KG1 (cell line): ENCODE measurements around the gene IL25.
"Not testable (repeated sequence)": the region's sequence is repeated elsewhere in the genome, so short reads cannot be mapped to it uniquely, and the experiment has no call there.

ENCODE experiments used
- DNase-seq: peaks from one replicate; lab custom pipeline; 2025; lab: John Stamatoyannopoulos, UW

The IL25 gene

GRCh38 chr14:23409475-23409874 is 36.9 kb downstream of the IL25 start:
- no peak for DNase-seq

DNA sequence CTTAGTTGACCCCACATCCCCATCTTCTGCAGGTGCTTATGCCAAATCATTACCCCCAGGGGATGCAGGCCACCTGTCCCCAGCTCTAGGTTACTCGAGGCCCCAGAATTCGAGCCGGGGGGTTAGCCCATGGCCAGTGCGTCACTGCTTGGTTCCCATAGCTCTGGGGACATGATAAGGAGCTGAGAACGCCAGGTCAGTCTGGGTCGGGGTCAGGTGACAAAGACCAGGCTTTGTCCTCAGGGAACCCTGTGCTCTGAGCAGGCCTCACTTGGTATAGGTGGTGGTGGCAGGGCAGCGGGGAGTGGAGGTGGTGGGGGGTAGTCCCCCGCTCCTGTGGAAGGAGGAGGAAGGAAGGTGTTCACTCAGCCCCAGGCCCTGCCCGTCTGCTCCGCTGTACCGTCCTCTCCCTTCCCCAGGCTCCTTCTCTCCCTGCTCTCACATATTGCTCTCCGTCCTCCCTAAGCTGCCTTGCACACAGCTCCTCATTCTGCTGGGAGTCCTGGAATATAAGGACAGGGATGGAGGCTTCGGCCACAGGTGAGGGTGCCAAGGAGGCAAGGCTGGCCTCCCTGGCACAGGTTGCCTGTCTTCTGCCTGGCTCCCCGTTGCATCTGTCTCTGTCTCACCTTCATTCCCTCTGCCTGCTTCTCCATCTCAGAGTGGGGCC is 37.5 kb downstream of the IL25 start:
- DNase-seq, result no peak

GRCh38 chr14:23411563-23412525 is 39.2 kb downstream of the IL25 start:
- no peak for DNase-seq

DNA sequence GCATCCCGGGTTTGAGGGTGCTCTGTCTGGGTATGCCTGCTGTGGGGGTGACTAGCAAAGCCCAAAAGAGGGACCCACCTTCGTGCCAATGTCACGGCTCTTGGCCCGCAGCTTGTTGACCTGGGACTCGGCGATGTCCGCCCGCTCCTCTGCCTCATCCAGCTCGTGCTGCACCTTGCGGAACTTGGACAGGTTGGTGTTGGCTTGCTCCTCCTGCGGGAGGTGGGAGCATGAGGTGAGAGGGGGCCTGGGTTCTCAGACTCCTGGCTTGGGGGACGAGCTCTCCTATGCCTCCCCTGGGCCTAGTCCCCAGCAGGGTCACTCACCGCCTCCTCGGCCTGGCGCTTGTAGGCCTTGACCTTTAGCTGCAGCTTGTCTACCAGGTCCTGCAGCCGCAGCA is 41.1 kb downstream of the IL25 start:
- DNase-seq, result no peak

DNA sequence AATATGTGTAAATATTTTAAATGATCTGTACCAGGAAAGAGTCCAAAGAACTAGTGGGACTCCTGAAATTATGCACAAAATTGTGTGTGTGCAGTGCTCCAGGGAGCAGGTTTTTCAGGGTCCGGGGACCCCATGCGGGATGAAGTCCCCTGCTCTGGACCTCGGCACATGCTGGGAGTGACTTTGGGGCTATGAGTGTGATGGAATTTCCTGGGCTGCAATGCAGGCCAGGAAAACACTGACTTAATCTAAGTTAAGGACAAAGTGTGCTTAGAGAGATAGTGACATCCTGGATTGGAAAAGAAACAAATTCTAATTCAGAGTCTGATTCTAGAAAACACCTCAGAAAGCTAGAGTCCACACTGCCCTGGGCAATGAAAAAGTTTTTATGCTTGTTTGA is 41.6 kb downstream of the IL25 start:
- no peak for DNase-seq

GRCh38 chr14:23414906-23415820 is 42.6 kb downstream of the IL25 start:
- no peak for DNase-seq

DNA sequence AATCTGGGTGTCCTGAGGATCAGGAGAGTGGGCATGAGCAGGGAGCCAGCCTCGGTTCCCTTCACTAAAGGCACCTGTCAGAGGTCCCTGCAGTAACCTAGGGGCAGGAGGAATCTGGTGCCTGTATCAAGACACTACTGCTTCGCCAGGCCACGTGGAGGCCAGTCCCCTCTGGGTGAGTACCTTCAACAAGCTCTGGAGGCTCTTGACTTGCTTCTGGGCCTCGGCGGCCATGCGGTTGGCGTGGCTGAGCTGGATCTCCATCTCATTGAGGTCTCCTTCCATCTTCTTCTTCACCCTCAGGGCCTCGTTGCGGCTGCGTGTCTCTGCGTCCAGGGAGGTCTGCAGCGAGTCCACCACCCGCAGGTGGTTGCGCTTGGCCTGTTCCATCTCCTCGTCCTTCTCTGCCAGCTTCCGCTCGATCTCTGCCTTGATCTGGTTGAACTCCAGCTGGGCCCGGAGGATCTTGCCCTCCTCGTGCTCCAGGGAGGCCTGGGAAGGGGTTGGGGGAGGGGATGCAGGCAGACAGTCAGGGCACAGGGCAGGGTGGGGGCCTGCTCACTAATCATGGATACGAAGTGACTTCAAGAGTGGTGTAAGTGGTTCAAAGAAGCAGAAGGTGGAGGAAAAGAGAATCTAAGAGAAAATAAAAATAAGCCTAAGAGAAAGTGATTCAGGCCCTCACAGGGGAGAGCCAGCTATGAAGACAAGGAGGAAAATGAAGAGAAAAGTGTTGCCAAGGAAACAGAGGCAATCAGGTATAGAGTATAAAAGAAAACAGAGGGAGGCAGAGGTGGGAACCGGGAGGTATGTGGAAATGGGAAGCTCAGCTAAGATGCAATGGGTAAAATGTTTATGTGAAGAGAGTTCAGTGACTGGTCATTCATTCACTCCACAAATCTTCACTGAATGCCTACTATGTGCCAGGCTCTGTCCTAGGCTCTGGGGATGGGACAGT is 43.5 kb downstream of the IL25 start:
- DNase-seq, result no peak

DNA sequence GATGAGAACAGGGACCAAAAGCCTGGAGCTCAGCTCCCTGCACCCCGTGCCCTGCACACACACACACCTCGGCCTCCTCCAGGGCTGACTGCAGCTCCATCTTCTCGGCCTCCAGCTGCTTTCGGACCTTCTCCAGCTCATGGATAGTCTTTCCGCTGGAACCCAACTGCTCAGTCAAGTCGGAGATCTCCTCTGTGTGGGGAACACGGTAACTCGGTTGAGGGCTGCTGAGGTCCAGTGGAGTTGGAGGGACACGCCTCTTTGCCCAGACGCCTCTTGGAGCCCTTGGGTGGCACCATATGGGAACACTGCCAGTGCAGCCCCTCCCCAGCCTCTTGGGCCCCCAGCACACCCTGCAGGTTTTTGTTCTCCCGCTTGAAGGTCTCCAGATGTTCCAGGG is 44.2 kb downstream of the IL25 start:
- no peak for DNase-seq

DNA sequence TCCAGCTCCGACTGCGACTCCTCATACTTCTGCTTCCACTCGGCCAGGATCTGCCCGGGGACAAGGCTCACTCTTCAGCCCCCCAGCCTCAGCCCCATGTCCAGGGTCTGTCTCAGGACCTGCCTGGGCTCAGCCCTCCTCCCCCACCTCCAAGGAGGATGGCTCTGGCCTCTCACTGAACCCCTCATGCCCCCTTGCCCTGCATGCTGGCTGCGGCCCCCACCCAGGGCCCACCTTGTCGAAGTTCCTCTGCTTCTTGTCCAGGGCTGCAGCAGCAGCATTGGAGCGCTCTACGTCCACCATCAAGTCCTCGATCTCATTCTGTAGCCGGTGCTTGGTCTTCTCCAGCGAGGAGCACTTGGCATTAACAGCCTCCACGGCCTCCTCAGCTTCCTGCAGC is 44.7 kb downstream of the IL25 start:
- not testable (repeated sequence) for DNase-seq

DNA sequence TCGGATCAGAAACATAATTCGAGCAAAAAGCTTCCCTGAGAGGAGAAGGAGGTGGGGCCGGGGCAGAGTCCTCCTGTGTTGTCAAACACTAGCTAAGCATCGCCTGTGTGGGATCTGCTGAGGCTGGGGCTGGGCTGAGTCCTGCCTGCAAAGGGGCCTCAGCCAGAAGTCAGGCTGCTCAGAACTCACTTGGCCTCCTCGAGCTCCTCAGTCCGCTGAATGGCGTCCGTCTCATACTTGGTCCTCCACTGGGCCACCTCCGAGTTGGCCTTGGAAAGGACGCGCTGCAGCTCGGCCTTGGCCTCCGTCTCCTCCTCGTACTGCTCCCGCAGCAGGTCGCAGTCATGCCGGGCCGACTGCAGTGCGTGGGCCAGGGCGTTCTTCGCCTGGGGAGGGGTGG is 45.4 kb downstream of the IL25 start:
- no peak for DNase-seq

DNA sequence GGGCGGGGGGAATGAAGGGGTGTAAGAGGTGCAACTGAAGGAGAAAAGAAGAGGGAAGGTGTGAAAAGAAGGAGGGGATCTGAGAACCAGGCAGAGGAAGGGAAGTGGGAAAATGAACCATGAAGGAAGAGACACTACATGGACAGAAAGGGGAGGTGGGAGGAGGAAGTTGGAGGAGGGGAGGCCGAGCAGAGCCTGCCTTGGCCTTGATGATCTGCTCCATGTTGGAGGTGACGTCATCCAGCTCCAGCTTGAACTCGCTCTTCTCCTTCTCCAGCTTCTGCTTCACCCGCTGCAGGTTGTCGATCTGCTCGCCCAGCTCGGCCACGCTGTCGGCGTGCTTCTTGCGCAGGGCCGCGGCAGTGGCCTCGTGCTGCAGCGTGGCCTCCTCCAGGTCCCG is 47.0 kb downstream of the IL25 start:
- not testable (repeated sequence) for DNase-seq

- DNase-seq, result no peak
Observed at GRCh38 chr14:23421594-23421993, 49.0 kb downstream of the IL25 start.

- DNase-seq, result no peak
Observed at GRCh38 chr14:23423657-23424056, 51.0 kb downstream of the IL25 start.

GRCh38 chr14:23425169-23425568 is 52.6 kb downstream of the IL25 start:
- DNase-seq, result no peak

DNA sequence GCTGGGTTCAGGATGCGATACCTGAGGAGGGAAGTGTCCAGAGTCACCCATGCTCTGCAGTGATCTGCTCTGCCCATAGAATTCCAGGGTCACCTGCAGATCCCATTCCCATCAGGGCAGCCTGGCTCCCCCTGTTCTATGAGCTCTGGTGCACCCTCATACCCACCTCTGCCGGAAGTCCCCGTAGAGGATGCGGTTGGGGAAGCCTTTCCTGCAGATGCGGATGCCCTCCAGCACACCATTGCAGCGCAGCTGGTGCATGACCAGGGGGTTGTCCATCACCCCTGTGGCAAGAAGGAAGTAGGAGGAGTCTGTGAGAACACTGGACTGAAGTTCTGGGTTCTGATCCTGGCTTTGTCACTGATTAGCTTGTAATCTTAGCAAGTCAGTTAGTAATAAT is 53.2 kb downstream of the IL25 start:
- DNase-seq, result not testable (repeated sequence)
